Measurements from ENCODE around the gene EIF4E3.

EIF4E3 gene

GRCh38 chr3:71673486-71673885 is 51.7 kb downstream of the EIF4E3 start:
- TF ChIP-seq CTCF (IDR thresholded peaks at IDR 0.05): no peak

- no peak for TF ChIP-seq CTCF (IDR thresholded peaks at IDR 0.05)
Observed at GRCh38 chr3:71672807-71673206, 52.4 kb downstream of the EIF4E3 start.

- no peak for TF ChIP-seq CTCF (IDR thresholded peaks at IDR 0.05)
Observed at GRCh38 chr3:71672340-71672739, 52.9 kb downstream of the EIF4E3 start.

- no peak for TF ChIP-seq CTCF (IDR thresholded peaks at IDR 0.05)
Observed at GRCh38 chr3:71671216-71671845, 53.9 kb downstream of the EIF4E3 start.

GRCh38 chr3:71662568-71662967 is 62.6 kb downstream of the EIF4E3 start:
- no peak for TF ChIP-seq CTCF (IDR thresholded peaks at IDR 0.05)

GRCh38 chr3:71662056-71662455 is 63.1 kb downstream of the EIF4E3 start:
- no peak for TF ChIP-seq CTCF (IDR thresholded peaks at IDR 0.05)

GRCh38 chr3:71659864-71660591 is 65.2 kb downstream of the EIF4E3 start:
- no peak for TF ChIP-seq CTCF (IDR thresholded peaks at IDR 0.05)

Data from LNCAP (cell line).